AG08396 (cell line): Measurements from ENCODE around the gene LRRC75A.

Experiments
- DNase-seq: peaks from one replicate; pipeline ENCODE4 v3.0.0; 2012; ENCODE audit warnings: low spot score, mixed read lengths

Gene LRRC75A

GRCh38 chr17:16493531-16494046 is 1.6 kb upstream of the LRRC75A start:
- DNase-seq = no peak

- no peak for DNase-seq
Observed at GRCh38 chr17:16492613-16493530, 879 bp upstream of the LRRC75A start.

- no peak for DNase-seq
Observed at GRCh38 chr17:16491131-16491702, 776 bp downstream of the LRRC75A start.

- DNase-seq = no peak
Observed at GRCh38 chr17:16489431-16489830, 2.6 kb downstream of the LRRC75A start.

GRCh38 chr17:16488968-16489337 is 3.0 kb downstream of the LRRC75A start:
- no peak for DNase-seq

DNA sequence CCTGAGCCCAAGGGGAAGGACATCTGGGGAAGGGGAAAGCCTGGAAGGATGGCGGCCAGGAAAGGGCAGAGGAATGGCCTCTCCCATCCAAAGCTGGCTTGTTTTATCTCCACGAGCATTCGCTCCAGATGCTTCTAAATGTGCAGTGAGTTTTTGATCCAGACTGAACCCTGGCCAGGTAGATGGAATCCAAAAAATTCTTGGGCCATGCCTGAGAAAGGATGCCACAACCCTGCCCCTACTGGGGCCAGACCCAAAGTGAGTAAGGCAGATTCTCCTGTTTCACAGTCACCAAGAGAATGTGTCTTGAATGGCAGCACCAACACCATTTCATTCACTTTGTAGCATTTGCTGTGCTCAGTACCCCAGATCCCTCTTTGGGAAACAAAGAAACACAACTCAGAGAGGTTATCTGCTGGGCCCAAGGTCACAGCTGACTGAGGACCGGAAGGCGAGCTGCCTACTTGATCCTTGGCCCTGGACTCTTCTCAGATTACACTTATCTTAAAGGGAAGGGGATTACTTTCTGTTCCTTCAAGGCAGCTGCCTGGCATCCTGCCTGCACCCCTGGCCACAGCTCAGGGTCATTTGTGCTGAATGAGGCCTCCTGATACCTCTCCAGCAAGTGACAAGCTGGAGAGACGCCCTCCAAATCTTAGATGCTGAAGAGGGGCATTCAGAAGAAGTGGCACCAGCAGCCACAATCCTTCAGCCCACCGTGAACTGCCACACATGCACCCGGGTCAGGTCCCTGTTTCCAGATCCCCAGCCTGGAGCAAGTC is 3.6 kb downstream of the LRRC75A start:
- no peak for DNase-seq

DNA sequence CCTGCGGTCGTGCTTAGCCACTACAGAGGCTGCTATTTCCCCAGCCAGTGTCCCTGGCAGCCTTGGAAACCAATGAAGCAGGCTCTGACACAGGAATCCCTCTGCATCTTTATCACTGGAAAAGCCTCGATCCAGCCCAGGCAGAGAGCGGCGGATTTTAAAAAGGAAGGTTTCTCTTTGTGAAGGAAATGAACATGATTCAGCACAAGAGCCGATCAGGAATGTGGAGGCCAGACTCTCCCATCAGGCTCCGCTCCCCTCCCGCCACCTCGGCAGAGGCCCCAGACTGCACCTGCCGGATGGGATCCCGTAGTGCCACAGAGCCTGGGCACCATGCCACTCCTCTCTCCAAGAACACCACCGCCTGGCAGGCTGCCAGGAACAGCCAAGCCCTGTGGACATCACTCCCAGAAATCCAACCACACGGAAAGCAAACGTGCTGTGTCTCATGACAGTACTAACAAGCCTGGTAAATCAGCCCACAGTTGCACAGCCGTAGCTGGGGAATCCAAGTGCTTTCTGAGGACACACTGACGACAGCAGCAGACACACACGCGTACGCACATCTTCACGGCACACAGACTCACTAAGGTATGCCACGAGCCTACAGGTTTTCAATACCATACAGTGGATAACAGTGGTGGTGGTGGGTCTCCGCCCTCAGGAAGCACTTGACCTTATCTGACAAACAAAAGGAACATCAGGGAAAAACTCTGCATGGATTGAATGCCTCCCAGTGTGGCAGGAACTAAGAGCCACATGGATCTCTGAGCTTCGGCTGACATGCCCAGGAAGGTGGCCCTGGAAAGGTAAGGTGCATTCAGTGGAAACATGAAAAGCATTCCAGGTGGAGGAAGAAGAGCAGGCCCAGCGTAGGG is 5.4 kb downstream of the LRRC75A start:
- DNase-seq = peak; percentile 56

GRCh38 chr17:16484445-16485175 is 7.4 kb downstream of the LRRC75A start:
- no peak for DNase-seq

- DNase-seq = no peak
Observed at GRCh38 chr17:16483021-16483645, 8.9 kb downstream of the LRRC75A start.

DNA sequence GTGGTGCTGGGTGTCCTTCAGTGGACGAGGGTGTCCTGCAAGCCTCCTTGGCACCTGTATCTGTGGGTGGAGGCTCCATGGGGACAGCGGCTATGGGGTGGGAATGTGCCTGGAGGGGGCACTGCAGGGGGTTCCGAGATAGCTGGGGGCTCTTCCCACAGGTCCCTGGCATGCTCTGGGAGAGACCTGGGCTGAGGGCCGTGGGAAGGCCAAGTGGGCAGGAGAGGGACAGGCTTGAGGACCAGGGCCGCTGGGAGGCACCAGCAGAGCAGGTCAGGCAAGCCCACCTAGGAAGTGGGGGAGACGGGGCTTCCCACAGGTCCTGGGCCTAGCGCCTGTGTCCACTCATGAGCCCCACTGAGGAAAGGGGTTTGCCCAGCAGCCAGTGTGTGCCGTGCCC is 9.7 kb downstream of the LRRC75A start:
- DNase-seq = no peak

DNA sequence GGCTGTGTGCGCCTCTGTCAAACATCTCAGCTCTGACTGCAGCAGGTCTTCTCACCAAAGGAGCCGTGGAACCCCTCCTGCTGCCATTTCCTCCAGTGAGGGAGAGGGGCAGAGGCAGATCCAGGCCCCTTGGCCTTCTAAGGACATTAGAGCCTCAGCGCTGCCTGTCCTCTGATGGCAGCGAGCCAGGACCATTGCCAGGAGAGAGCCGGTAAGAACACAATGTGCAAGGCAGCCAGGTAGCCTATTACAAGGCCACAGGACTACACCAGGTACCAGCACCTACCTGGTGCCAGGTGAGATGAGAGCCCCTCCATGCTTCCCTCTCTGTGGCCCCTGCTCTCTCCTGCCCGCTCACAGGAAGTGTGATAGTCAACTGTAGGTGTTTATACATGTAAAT is 11.0 kb downstream of the LRRC75A start:
- no peak for DNase-seq

- DNase-seq = no peak
Observed at GRCh38 chr17:16479264-16479663, 12.7 kb downstream of the LRRC75A start.

- DNase-seq = no peak
Observed at GRCh38 chr17:16478649-16479048, 13.3 kb downstream of the LRRC75A start.

GRCh38 chr17:16477666-16478065 is 14.3 kb downstream of the LRRC75A start:
- DNase-seq = no peak

DNA sequence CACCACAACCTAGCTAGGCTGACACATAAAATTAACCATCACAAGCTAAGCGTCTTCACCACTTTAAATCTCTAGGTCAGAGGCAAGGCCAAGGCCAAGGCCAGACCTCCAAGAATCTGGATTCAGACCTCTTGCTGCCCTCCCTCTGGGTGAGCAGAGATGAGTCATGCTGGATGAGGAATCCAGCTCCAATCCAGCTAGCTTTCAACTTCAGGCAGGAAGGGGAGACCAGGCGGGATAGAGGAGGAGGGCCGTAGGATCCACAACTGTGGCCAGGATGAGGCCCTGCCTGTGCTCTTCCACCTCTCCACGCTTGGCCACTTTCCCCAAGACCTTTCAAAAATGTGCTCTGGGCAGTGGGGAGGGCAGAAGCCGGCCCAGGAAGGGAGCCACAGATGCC is 14.7 kb downstream of the LRRC75A start:
- peak; percentile 88 for DNase-seq

DNA sequence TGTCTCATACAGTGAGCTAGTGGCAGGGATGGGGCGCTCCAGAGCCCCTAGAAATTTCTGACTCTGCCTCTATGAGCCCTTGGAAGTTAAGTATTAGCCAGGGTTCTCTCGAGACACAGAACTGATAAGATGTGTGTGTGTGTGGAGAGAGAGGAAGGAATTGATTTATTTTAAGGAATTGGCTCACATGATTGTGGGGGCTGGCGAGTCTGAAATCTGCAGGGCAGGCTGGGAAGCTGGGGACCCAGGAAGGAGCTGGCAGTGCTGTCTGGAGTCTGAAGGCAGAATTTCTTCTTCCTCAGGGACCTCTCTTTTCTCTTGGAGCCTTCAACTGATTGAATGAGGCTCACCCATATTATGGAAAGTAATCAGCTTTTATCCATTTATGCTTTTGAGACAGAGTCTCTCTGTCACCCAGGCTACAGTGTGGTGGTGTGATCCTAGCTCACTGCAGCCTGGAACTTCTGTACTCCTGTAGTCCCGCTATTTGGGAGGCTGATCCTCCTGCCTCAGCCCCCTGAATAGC is 16.8 kb downstream of the LRRC75A start:
- DNase-seq = no peak

GRCh38 chr17:16474012-16474725 is 17.8 kb downstream of the LRRC75A start:
- DNase-seq = no peak

GRCh38 chr17:16473044-16474011 is 18.7 kb downstream of the LRRC75A start:
- no peak for DNase-seq
